ENCODE measurements around the gene ANK3.

- TF ChIP-seq, protein P1, sequence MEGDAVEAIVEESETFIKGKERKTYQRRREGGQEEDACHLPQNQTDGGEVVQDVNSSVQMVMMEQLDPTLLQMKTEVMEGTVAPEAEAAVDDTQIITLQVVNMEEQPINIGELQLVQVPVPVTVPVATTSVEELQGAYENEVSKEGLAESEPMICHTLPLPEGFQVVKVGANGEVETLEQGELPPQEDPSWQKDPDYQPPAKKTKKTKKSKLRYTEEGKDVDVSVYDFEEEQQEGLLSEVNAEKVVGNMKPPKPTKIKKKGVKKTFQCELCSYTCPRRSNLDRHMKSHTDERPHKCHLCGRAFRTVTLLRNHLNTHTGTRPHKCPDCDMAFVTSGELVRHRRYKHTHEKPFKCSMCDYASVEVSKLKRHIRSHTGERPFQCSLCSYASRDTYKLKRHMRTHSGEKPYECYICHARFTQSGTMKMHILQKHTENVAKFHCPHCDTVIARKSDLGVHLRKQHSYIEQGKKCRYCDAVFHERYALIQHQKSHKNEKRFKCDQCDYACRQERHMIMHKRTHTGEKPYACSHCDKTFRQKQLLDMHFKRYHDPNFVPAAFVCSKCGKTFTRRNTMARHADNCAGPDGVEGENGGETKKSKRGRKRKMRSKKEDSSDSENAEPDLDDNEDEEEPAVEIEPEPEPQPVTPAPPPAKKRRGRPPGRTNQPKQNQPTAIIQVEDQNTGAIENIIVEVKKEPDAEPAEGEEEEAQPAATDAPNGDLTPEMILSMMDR (IDR thresholded peaks at IDR 0.05): no peak
- no peak for TF ChIP-seq POLR2A (IDR thresholded peaks at IDR 0.05)
Observed at GRCh38 chr10:60148266-60148840, 241.3 kb downstream of the ANK3 start.

Data from tibial nerve (tissue), 3 donors.